GM21717 (cell line): ENCODE results near the gene SFTPA2.
"Not testable (repeated sequence)": the region's sequence is repeated elsewhere in the genome, so short reads cannot be mapped to it uniquely, and the experiment has no call there.

Experiments
- ATAC-seq: cut with Tn5 transposase; IDR thresholded peaks from one replicate; pipeline ENCODE4 v1.9.1; 2021; ENCODE audit warnings: mild to moderate bottlenecking, moderate library complexity; ENCODE audit not compliant: unreplicated experiment

The SFTPA2 gene

DNA sequence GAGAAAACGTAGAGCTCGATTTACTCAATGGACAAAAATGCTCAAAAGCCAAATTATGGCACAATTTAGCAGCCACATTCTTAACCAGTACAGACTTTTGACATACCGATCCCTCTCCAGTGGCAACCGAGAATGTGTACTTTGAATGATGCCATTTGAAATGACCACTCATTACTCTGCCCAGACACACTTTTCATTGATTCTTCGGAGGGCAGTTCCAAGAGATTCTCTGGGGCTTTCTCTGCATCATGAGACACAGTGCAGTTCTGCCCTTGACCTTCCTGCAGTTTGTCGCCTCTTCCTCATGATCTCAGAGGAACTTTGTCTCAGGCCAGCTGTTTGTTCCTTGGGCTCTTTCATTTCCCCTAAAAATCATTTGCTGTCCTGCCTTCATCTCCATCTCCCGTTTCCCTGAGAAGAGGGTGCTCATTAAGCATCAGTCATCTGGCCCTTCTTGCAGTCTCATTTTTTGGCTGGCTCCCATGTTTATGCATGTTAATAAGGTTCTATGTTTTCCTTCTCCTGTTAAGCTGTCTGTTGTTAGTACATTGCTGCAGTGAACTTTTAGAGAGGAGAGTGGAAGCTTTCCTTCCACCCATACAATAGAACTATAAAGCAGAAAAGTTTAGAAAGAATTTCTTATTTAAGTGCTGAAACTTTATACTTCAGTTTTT, 43.5 kb downstream of the SFTPA2 start:
- ATAC-seq, result not testable (repeated sequence)

DNA sequence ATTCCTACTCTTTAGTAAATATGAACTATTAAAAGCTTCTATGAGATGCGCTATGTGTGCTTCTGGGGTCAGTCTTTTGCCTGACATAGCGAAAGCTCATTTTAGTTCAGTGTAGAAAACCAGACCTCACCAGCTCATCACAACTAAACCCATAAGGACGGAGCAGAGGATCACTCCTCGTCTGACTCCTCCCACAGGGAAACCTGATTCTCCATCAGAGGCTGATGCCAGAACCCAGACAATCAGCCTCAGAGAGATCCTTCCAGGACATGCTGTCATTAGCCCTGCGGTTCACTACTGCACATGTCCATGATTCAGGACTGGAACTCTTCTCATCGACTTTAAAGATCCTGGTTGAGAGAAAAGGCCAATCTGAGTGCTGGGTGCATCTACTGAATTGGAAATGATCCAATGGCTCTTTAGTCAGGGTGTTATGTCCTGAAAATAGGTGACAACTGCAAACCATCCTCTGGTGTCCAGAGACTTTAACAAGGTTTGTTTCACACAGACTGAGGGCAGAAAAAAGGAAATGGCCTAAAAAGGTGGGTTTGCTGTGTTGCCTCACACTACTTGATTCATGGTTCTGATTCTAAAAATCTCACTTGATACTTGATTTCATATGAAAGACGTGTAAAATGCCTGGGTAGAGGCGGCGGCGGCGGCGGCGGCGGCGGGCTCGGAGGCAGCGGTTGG, 48.2 kb downstream of the SFTPA2 start, which contains the start of gene EIF5AL1:
Gene EIF5AL1 (plus strand): TSS at position 643 of the 693 bp plus-strand sequence. CDS start 117 bp downstream, outside the sequence.
- not testable (repeated sequence) for ATAC-seq

DNA sequence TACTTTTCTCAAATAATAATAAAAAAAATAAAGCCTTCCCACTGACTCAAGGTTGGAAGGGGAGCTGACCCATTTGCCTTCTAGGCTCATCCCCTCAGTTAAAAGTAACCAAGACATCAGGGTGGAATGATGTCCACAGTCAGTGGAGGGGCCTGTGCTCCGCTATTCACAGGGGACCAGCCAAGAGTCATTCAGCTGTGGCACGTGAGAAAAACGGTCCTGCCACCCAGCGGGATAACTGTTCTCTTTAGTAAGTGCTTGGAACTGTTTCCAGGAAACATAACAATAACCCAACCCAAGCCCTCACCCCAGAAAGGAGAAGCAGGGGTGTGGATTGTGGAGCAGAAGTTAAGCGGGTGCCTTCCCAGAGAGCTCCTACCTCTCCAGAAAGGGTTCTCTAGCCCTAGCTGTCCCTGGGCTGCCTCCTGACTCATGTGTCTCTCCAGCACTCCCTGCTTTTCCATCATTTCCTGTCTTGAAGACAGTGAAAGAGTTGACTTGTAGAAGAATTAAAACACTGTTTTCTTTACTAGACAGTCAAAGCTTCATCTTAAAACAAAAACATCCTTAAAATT, 50.2 kb downstream of the SFTPA2 start:
- not testable (repeated sequence) for ATAC-seq

DNA sequence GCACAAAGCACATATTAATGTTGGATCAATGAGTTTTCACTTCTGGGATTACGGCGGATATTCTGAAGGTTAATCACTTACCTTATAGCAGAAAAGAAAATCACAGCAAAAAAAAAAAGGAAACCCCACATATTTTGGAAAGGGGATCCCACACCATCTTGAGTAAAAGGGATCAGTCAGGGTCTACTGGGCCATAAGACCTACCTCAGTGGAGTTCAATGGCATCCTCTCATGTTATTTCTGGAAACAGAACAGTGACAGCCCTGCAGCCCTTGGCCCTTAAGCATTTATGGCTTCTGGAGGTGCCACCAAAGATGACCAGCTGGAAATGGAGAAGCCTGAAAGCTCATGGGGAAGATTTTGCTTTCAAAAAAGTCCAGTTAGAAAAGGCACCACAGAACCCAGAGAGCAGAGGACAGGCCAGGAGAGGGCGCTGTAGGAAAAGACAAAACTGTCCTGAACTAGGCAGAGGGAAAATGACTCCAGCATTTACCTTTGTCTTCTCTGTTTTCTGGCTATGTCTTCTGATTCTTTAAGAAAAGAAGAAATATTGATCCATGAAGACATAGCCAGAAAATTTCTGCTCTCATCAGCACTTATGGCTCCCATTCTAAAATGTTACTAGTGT, 50.8 kb downstream of the SFTPA2 start:
- ATAC-seq, result not testable (repeated sequence)

DNA sequence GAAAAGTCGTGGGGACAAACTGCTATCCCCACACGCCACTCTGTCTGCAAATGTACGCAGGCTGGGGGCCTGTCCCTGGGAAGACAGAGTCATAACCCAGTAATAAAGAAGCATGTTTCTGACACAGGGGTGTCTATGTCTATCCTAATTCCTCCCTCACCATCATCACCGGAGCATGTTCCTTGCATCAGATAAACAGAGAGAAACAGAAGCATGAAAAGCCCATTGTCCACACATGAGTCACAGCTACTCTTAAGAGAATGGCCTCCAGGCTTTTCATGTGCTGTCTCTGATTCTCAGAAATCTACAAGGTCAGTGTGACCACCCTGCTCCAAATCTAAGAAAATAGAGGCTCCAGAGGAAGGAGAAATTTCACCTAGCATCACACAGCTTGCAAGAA, 52.0 kb downstream of the SFTPA2 start:
- ATAC-seq, result not testable (repeated sequence)

DNA sequence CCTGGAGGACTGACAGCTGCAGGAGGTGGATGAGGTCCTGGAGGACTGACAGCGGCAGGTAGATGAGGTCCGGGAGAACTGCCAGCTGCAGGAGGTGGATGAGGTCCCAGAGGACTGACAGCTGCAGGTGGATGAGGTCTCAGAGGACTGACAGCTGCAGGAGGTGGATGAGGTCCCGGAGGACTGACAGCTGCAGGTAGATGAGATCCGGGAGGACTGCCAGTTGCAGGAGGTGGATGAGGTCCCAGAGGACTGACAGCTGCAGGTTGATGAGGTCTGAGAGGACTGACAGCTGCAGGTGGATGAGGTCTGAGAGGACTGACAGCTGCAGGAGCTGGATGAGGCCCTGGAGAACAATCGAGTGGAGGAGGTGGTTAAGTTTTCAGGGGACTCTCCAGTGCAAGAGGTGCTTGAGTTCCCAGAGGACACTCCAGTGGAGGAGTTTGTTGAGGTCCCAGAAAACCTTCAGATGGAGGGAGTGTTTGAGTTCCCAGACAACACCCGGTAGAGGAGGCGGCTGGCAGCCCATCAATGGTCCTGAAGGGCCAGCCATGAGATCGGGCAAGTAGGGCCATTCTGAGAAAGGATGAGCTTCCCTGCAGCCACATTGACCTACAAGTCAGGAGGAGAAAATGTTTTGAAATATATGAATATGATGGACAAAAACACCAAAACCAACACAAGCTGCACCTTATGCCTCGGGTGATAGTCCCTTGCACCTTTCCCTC, 52.6 kb downstream of the SFTPA2 start:
- ATAC-seq, result no peak
